Measurements from ENCODE around the gene MGST3.
"Not testable (repeated sequence)": the region's sequence is repeated elsewhere in the genome, so short reads cannot be mapped to it uniquely, and the experiment has no call there.

MGST3 gene

DNA sequence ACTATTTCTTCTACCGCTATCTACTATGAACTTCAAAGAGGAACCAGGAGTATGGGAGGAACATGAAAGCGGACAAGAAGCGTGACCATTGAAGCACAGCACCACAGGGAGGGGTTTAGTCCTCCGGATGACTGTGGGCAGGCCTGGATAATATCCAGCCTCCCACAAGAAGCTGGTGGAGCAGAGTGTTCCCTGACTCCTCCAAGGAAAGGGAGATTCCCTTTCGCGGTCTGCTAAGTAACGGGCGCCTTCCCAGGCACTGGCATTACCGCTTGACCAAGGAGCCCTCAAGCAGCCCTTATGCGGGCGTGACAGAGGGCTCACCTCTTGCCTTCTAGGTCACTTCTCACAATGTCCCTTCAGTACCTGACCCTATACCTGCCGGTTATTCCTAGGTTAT lies 24.4 kb upstream of the MGST3 start:
- not testable (repeated sequence) for H3K9me3 ChIP-seq (ENCODE audit: control insufficient read depth, low read length); H3K79me1 ChIP-seq (replicated peaks; ENCODE audit: low read length, poor library complexity, severe bottlenecking); H3K4me2 ChIP-seq (ENCODE audit: low read length, poor library complexity, severe bottlenecking); H3K36me3 ChIP-seq (ENCODE audit: control insufficient read depth in 1 of 2, insufficient read depth in 2 of 2, low read depth in 1 of 2, low read length in 2 of 2); H3K4me1 ChIP-seq (ENCODE audit: control insufficient read depth, insufficient read depth, low read depth, low read length); H2AFZ ChIP-seq (ENCODE audit: low read depth, low read length); H3K27ac ChIP-seq (ENCODE audit: low read length, poor library complexity, severe bottlenecking); H3K14ac ChIP-seq (ENCODE audit: low read length in 2 of 2); H2BK15ac ChIP-seq (ENCODE audit: low read depth, poor library complexity, severe bottlenecking); H2BK120ac ChIP-seq (ENCODE audit: low read depth, low read length); H3K4me3 ChIP-seq (ENCODE audit: insufficient read depth in 1 of 2, low read depth in 1 of 2, low read length in 2 of 2); H4K91ac ChIP-seq (ENCODE audit: low read length); H2BK12ac ChIP-seq (ENCODE audit: low read length in 2 of 2); H3K4ac ChIP-seq (ENCODE audit: low read depth in 1 of 2, low read length in 2 of 2); H2AK5ac ChIP-seq (ENCODE audit: low read length, severe bottlenecking); H3K23ac ChIP-seq (ENCODE audit: low read length in 2 of 2); H3K9ac ChIP-seq (ENCODE audit: low read length); DNase-seq; H4K8ac ChIP-seq (ENCODE audit: low read length); H2BK5ac ChIP-seq (ENCODE audit: low read depth, low read length, poor library complexity, severe bottlenecking); H3K18ac ChIP-seq (ENCODE audit: low read depth in 1 of 2, low read length in 2 of 2)
- H3K27me3 ChIP-seq (ENCODE audit: control insufficient read depth in 1 of 2, insufficient read depth in 1 of 2, low read length in 2 of 2): peaks cover 4 to 13% of the 10 kb centered on the region in 2 experiments
- WGBS: 90% methylated on average over 10 of the region's 12 CpGs

DNA sequence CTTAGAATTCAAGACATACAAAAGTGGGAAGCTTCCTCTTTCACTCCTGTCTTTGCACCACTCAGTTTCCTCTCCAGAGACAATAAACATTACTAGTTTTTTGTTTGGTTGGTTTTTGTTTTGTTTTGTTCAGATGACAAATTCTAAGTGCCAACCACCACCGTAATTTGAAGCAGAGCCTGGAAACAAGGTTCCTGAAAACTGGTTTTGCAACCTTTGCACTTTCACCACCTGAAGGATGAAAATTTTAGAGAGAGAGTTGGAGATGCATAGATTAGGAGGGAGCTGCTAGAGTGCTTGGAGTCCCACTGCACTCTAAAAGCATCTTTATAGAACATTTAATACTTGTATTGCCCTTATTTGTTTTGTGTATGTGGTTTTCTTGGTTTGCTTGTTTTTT lies 20.2 kb upstream of the MGST3 start:
- no peak for DNase-seq
- no peak overlapping the region for H2BK15ac ChIP-seq (ENCODE audit: low read depth, poor library complexity, severe bottlenecking)
- H3K9me3 ChIP-seq (ENCODE audit: control insufficient read depth, low read length): no peaks in the 10 kb centered on the region
- no peak overlapping the region for H3K4me3 ChIP-seq (ENCODE audit: insufficient read depth in 1 of 2, low read depth in 1 of 2, low read length in 2 of 2)
- no peak overlapping the region for H2BK120ac ChIP-seq (ENCODE audit: low read depth, low read length)
- H3K4ac ChIP-seq (ENCODE audit: low read depth in 1 of 2, low read length in 2 of 2): no peak overlapping the region
- H3K79me1 ChIP-seq (replicated peaks; ENCODE audit: low read length, poor library complexity, severe bottlenecking): no peaks in the 10 kb centered on the region
- H3K14ac ChIP-seq (ENCODE audit: low read length in 2 of 2): no peak overlapping the region
- no peak overlapping the region for H2BK12ac ChIP-seq (ENCODE audit: low read length in 2 of 2)
- no peak overlapping the region for H3K18ac ChIP-seq (ENCODE audit: low read depth in 1 of 2, low read length in 2 of 2)
- no peak overlapping the region for H4K8ac ChIP-seq (ENCODE audit: low read length)
- H3K27ac ChIP-seq (ENCODE audit: low read length, poor library complexity, severe bottlenecking): no peak overlapping the region
- WGBS: 100% methylated on average over 1 of the region's 1 CpG
- H3K4me2 ChIP-seq (ENCODE audit: low read length, poor library complexity, severe bottlenecking): no peak overlapping the region
- peaks cover 4 to 9% of the 10 kb centered on the region in 2 experiments for H3K27me3 ChIP-seq (ENCODE audit: control insufficient read depth in 1 of 2, insufficient read depth in 1 of 2, low read length in 2 of 2)
- H3K36me3 ChIP-seq (ENCODE audit: control insufficient read depth in 1 of 2, insufficient read depth in 2 of 2, low read depth in 1 of 2, low read length in 2 of 2): no peaks in the 10 kb centered on the region
- H2AK5ac ChIP-seq (ENCODE audit: low read length, severe bottlenecking): no peak overlapping the region
- H4K91ac ChIP-seq (ENCODE audit: low read length): no peak overlapping the region
- H3K4me1 ChIP-seq (ENCODE audit: control insufficient read depth, insufficient read depth, low read depth, low read length): no peaks in the 10 kb centered on the region
- H3K23ac ChIP-seq (ENCODE audit: low read length in 2 of 2): no peak overlapping the region
- H2AFZ ChIP-seq (ENCODE audit: low read depth, low read length): no peak overlapping the region
- H3K9ac ChIP-seq (ENCODE audit: low read length): no peak overlapping the region
- no peak overlapping the region for H2BK5ac ChIP-seq (ENCODE audit: low read depth, low read length, poor library complexity, severe bottlenecking)

DNA sequence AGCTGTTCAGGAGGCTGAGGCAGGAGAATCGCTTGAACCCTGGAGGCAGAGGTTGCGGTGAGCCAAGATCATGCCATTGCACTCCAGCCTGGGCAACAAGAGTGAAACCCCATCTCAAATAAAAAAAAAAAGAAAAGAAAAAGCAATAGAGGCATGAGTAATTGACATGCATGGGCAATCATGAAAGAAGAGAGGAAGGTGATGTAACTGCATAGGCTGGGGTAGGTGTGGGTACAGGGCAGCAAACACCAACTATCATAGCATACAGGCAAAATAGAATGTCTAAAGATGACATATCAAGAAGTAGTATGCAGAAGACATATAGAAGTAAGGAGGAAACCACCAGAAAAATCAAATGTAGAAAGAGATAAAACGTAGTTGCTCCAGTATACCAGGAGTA lies 19.0 kb upstream of the MGST3 start:
- Histone ChIP-seq H4K91ac (ENCODE audit: low read length) (no peak overlapping the region), H3K9ac (ENCODE audit: low read length) (no peak overlapping the region), H2BK5ac (ENCODE audit: low read depth, low read length, poor library complexity, severe bottlenecking) (no peak overlapping the region), H2BK12ac (ENCODE audit: low read length in 2 of 2) (no peak overlapping the region), H3K4me2 (ENCODE audit: low read length, poor library complexity, severe bottlenecking) (no peak overlapping the region), H3K23ac (ENCODE audit: low read length in 2 of 2) (no peak overlapping the region), H3K14ac (ENCODE audit: low read length in 2 of 2) (no peak overlapping the region), H2AK5ac (ENCODE audit: low read length, severe bottlenecking) (no peak overlapping the region), H4K8ac (ENCODE audit: low read length) (no peak overlapping the region), H3K18ac (ENCODE audit: low read depth in 1 of 2, low read length in 2 of 2) (no peak overlapping the region), H2BK120ac (ENCODE audit: low read depth, low read length) (no peak overlapping the region), H3K27ac (ENCODE audit: low read length, poor library complexity, severe bottlenecking) (no peak overlapping the region), H3K27me3 (ENCODE audit: control insufficient read depth in 1 of 2, insufficient read depth in 1 of 2, low read length in 2 of 2) (peaks cover 10 to 14% of the 10 kb centered on the region in 2 experiments), H3K4me1 (ENCODE audit: control insufficient read depth, insufficient read depth, low read depth, low read length) (no peaks in the 10 kb centered on the region), H3K9me3 (ENCODE audit: control insufficient read depth, low read length) (no peaks in the 10 kb centered on the region), H3K36me3 (ENCODE audit: control insufficient read depth in 1 of 2, insufficient read depth in 2 of 2, low read depth in 1 of 2, low read length in 2 of 2) (no peaks in the 10 kb centered on the region), H3K4ac (ENCODE audit: low read depth in 1 of 2, low read length in 2 of 2) (no peak overlapping the region), H2AFZ (ENCODE audit: low read depth, low read length) (no peak overlapping the region), H3K79me1 (replicated peaks; ENCODE audit: low read length, poor library complexity, severe bottlenecking) (no peaks in the 10 kb centered on the region), H3K4me3 (ENCODE audit: insufficient read depth in 1 of 2, low read depth in 1 of 2, low read length in 2 of 2) (no peak overlapping the region), H2BK15ac (ENCODE audit: low read depth, poor library complexity, severe bottlenecking) (no peak overlapping the region)
- DNase-seq: no peak
- 70% methylated on average over 2 of the region's 3 CpGs for WGBS

DNA sequence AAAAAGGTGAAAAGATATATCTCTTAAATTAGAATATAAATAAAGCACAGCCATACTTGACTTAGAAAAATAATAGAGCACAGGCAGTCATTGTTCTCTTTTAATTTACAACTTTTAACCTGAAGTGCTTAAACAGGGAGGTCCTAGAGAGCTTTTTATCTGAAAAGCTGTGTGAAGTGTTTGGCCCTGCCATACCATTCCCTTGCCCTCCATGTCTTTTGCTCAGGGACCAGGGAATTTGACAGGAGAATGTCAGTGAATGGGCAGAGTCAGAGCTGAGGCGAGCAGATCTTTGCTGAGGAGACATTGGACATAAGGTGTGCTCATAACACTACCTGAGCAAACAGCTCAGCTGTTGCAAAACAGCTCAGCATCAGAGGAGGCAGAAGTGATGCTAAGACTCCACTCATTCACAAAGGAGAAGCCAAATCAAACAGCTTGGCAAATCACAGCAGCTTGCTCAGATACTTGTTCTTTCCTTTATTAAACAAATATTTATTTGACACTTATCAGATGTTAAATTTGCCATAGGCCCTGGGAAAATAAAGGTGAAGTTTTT lies 14.9 kb upstream of the MGST3 start:
- WGBS: 50% methylated on average over 1 of the region's 1 CpG

More for the DNA sequence above, 14.9 kb upstream of the MGST3 start:
- Histone ChIP-seq H2AK5ac (ENCODE audit: low read length, severe bottlenecking) (no peak overlapping the region), H3K36me3 (ENCODE audit: control insufficient read depth in 1 of 2, insufficient read depth in 2 of 2, low read depth in 1 of 2, low read length in 2 of 2) (no peaks in the 10 kb centered on the region), H3K79me1 (replicated peaks; ENCODE audit: low read length, poor library complexity, severe bottlenecking) (no peaks in the 10 kb centered on the region), H4K91ac (ENCODE audit: low read length) (no peak overlapping the region), H4K8ac (ENCODE audit: low read length) (no peak overlapping the region), H3K4me2 (ENCODE audit: low read length, poor library complexity, severe bottlenecking) (no peak overlapping the region), H3K4ac (ENCODE audit: low read depth in 1 of 2, low read length in 2 of 2) (no peak overlapping the region), H3K4me1 (ENCODE audit: control insufficient read depth, insufficient read depth, low read depth, low read length) (no peaks in the 10 kb centered on the region), H2BK15ac (ENCODE audit: low read depth, poor library complexity, severe bottlenecking) (no peak overlapping the region), H3K4me3 (ENCODE audit: insufficient read depth in 1 of 2, low read depth in 1 of 2, low read length in 2 of 2) (no peak overlapping the region), H3K23ac (ENCODE audit: low read length in 2 of 2) (no peak overlapping the region), H3K9ac (ENCODE audit: low read length) (no peak overlapping the region), H3K9me3 (ENCODE audit: control insufficient read depth, low read length) (no peaks in the 10 kb centered on the region), H2AFZ (ENCODE audit: low read depth, low read length) (no peak overlapping the region), H3K14ac (ENCODE audit: low read length in 2 of 2) (no peak overlapping the region), H3K18ac (ENCODE audit: low read depth in 1 of 2, low read length in 2 of 2) (no peak overlapping the region), H3K27me3 (ENCODE audit: control insufficient read depth in 1 of 2, insufficient read depth in 1 of 2, low read length in 2 of 2) (peaks cover 18 to 28% of the 10 kb centered on the region in 2 experiments), H2BK12ac (ENCODE audit: low read length in 2 of 2) (no peak overlapping the region), H2BK120ac (ENCODE audit: low read depth, low read length) (no peak overlapping the region), H3K27ac (ENCODE audit: low read length, poor library complexity, severe bottlenecking) (no peak overlapping the region), H2BK5ac (ENCODE audit: low read depth, low read length, poor library complexity, severe bottlenecking) (no peak overlapping the region)
- DNase-seq: no peak
